Choroid plexus epithelial cell (primary cell): Measurements from ENCODE around the gene DOCK10.

Experiments
- DNase-seq: peaks from one replicate; pipeline ENCODE4 v3.0.0-alpha.2; 2010; ENCODE audit warnings: low read depth
- H3K4me3 ChIP-seq: 2 replicates; pipeline ENCODE4 v1.5.1; 2011; ENCODE audit warnings: low read depth, mild to moderate bottlenecking, control low read depth, low read length, moderate library complexity
- TF ChIP-seq, protein P1 (sequence below): conservative IDR thresholded peaks from 2 replicates; pipeline ENCODE4 v1.5.1; 2011; ENCODE audit warnings: low read depth, mild to moderate bottlenecking, control low read depth, inconsistent platforms, low read length, moderate library complexity

The DOCK10 gene

DNA sequence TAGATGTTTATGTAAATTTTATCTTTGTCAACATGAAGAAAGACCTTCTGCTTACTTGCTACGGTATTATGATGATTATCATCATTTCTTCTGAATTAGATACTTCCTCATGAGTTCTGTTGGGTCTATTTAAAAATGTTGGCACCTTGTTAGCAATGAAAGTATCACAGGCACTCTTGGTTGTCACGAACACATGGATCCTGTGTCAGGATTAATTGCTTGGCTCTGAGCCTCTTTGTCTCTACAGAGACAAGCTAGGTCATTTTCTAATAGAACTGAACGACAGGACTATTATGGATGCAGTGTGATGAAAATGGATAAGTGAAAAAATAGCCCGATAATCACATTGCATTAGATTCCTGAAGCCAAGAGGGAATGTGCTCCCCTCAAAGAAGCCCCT, 110.3 kb downstream of the DOCK10 start:
- no peak overlapping the region for H3K4me3 ChIP-seq
- TF ChIP-seq, protein P1, sequence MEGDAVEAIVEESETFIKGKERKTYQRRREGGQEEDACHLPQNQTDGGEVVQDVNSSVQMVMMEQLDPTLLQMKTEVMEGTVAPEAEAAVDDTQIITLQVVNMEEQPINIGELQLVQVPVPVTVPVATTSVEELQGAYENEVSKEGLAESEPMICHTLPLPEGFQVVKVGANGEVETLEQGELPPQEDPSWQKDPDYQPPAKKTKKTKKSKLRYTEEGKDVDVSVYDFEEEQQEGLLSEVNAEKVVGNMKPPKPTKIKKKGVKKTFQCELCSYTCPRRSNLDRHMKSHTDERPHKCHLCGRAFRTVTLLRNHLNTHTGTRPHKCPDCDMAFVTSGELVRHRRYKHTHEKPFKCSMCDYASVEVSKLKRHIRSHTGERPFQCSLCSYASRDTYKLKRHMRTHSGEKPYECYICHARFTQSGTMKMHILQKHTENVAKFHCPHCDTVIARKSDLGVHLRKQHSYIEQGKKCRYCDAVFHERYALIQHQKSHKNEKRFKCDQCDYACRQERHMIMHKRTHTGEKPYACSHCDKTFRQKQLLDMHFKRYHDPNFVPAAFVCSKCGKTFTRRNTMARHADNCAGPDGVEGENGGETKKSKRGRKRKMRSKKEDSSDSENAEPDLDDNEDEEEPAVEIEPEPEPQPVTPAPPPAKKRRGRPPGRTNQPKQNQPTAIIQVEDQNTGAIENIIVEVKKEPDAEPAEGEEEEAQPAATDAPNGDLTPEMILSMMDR = no peak
- DNase-seq = no peak

DNA sequence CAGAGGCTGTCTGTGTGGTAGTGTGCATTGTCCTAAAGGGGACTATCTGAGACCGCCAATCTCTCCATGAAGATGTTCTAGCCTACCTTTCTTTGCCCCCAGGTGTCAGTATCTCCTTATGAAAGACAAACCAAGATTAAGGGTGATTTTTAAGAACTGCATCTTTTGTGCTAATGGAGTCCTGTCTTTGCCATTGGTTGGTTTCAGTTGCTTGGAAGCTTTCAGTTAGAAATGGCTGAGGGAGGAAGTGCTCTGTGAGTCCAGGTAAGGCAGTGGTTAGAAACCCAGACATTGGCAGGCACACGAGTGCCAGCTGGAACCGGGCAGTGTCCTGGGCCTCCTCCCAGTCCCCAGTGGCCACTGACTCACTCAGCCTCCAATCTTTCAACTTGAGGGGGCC, 111.3 kb downstream of the DOCK10 start:
- H3K4me3 ChIP-seq = no peak overlapping the region
- TF ChIP-seq, protein P1 = peak; percentile 6
- DNase-seq = no peak

DNA sequence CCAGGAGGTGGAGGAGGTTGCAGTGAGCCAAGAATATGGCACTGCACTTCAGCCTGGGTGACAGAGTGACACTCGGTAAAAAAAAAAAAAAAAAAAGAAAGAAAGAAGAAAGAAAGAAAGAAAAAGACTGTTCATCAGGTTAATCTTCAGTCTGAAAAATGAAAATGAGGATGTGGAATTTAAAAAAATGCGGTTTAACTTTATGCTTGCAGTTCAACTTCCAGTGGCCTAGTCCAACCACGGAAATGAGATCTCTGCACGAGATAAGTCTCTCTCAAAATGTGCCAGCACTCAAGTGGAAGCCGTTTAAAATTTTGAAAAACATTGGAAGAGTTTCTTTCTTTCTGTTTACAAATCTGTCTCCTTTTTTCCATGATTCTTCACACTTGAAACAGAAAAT, 112.1 kb downstream of the DOCK10 start:
- DNase-seq = no peak
- H3K4me3 ChIP-seq = no peak overlapping the region
- TF ChIP-seq, protein P1 = no peak

DNA sequence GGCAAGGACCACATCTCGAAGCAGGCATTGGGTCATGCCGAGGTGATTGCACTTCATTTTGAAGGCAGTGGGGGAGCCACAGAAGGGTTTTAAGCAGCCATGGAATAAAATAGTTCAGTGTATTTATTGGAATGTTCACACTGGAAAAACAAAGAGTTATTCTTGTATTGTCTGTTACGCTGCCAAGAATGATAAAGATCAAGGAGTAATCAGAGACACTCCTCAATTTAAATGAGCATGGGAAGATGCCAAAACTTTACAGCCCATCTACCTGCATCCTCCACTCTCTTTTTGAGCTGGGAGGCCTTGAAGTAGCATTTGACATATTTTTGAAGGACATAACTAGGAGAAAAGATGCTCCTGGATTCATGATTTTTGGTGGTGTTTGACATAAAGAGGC, 112.8 kb downstream of the DOCK10 start:
- TF ChIP-seq, protein P1 = no peak
- no peak for DNase-seq
- H3K4me3 ChIP-seq = no peak overlapping the region

DNA sequence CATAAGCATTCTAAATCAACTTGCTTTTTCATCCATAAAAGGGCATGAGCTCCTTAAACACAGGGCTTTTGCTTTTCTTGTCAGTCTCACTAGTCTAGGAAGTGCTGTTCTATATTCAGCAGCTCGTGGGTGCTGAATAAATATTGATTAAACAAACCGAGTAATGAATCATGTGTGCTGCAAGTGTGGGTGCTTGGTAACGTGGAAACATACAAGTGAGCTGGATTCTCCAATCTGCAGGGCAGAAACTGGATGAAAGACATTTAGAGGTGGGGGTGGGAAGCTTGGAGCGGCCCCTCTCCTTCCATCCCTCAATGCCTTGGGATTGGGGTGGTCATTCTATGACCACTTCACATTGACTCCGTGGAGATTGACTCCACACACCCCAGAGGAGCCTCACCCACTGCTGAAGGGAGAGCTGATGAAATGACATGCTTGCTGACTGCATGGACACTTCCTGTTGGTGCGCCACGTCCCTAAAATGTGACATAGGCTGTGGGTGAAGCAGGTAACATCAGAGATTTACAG, 114.6 kb downstream of the DOCK10 start:
- TF ChIP-seq, protein P1 = no peak
- H3K4me3 ChIP-seq = no peak overlapping the region
- peak; percentile 72 for DNase-seq

DNA sequence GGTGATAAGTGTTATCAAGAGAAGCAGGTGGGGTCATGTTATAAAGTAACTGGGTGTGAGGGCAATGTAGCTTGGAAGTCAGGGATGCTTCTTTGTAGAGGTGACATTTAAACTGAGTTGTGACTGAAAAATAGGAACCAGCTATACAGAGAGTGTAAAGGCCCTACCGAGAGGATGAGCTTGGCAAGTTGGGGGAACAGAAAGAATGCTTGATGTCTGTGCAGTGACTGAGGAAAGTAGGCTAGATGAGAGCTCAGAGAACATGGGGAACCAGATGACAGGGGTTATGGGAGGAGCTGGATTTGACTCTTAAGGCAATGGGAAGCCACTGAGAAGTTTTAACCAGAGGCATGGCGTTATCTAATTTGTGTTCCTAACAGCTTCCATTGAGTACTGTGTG, 115.3 kb downstream of the DOCK10 start:
- TF ChIP-seq, protein P1 = no peak
- H3K4me3 ChIP-seq = no peak overlapping the region
- no peak for DNase-seq

DNA sequence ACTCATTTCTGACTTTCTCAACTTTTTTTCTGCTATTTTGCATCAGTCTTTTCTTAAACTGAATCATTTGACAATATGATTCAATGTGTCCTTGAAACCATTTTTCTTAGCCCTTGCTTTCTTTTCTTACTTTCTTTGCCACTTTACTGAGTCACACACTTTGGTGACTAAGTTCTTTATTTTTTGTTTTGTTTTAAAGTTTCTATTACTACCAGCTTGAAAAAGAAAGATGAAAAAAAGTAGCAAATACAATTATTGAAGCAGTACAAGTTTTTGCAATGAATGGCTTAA, 116.5 kb downstream of the DOCK10 start:
- DNase-seq = no peak
- TF ChIP-seq, protein P1 = no peak
- H3K4me3 ChIP-seq = no peak overlapping the region
